ENCODE measurements around the gene GRID1. TPM values are rescaled to one million over a fixed set of nuclear protein-coding genes. Genes with fewer than 3 reads are reported as not detected.

The GRID1 gene
- total RNA-seq, 4 donors from 2014 or later = 1.4 to 4.9 (median 2.0) TPM

- intact Hi-C loops (cut with DNase I; ENCODE audit: low total_unique reads) = no loop called here
- DNase-seq (ENCODE audit: low spot score in 2 of 2) = no peak
- no peak overlapping the region for H3K4me3 ChIP-seq (ENCODE audit: low read depth, poor library complexity, severe bottlenecking)
- no peak for TF ChIP-seq CTCF (IDR thresholded peaks at IDR 0.05)
- TF ChIP-seq POLR2A (IDR thresholded peaks at IDR 0.05) = no peak
- WGBS, 2 donors = 15 to 24% methylated on average over 7 of the region's 7 CpGs
Observed at GRCh38 chr10:86411281-86411841, 44.8 kb upstream of the GRID1 start.

GRCh38 chr10:86410542-86411124 lies 44.0 kb upstream of the GRID1 start:
- no peak overlapping the region for H3K4me3 ChIP-seq (ENCODE audit: low read depth, poor library complexity, severe bottlenecking)
- intact Hi-C loops (cut with DNase I; ENCODE audit: low total_unique reads) = no loop called here
- no peak for DNase-seq (ENCODE audit: low spot score in 2 of 2)
- WGBS, 2 donors = 77% methylated on average over 4 of the region's 4 CpGs
- no peak for TF ChIP-seq CTCF (IDR thresholded peaks at IDR 0.05)
- TF ChIP-seq POLR2A (IDR thresholded peaks at IDR 0.05) = no peak

- TF ChIP-seq POLR2A (IDR thresholded peaks at IDR 0.05) (no peak), CTCF (IDR thresholded peaks at IDR 0.05) (no peak)
- no peak overlapping the region for H3K4me3 ChIP-seq (ENCODE audit: low read depth, poor library complexity, severe bottlenecking)
- WGBS, 2 donors = 69 to 97% methylated on average over 1 of the region's 1 CpG
- no peak for DNase-seq (ENCODE audit: low spot score in 2 of 2)
- intact Hi-C loops (cut with DNase I; ENCODE audit: low total_unique reads) = no loop called here
Observed at GRCh38 chr10:86409183-86409582, 42.6 kb upstream of the GRID1 start.

GRCh38 chr10:86403183-86403797 lies 36.7 kb upstream of the GRID1 start:
- 70 to 76% methylated on average over 6 of the region's 6 CpGs for WGBS, 2 donors
- TF ChIP-seq POLR2A (IDR thresholded peaks at IDR 0.05) (no peak), CTCF (IDR thresholded peaks at IDR 0.05) (no peak)
- peak in 1 of 2 donors; percentile 75 for DNase-seq (ENCODE audit: low spot score in 2 of 2)
- H3K4me3 ChIP-seq (ENCODE audit: low read depth, poor library complexity, severe bottlenecking) = no peak overlapping the region
- intact Hi-C loops (cut with DNase I; ENCODE audit: low total_unique reads) = no loop called here

GRCh38 chr10:86402283-86402941 lies 35.8 kb upstream of the GRID1 start:
- intact Hi-C loops (cut with DNase I; ENCODE audit: low total_unique reads) = no loop called here
- peak in 1 of 2 donors; percentile 85 for DNase-seq (ENCODE audit: low spot score in 2 of 2)
- H3K4me3 ChIP-seq (ENCODE audit: low read depth, poor library complexity, severe bottlenecking) = no peak overlapping the region
- TF ChIP-seq POLR2A (IDR thresholded peaks at IDR 0.05) (no peak), CTCF (IDR thresholded peaks at IDR 0.05) (no peak)
- WGBS, 2 donors = 15 to 21% methylated on average over 18 of the region's 18 CpGs

All from lower leg skin (tissue), 4 donors.